Activated CD8-positive, alpha-beta memory T cell treated with anti-CD3 and anti-CD28 coated beads for 36 hours (primary cell): Measurements from ENCODE around the gene C1orf105. TPM values are rescaled to one million over a fixed set of nuclear protein-coding genes. Genes with fewer than 3 reads are reported as not detected.
"Not testable (repeated sequence)": the region's sequence is repeated elsewhere in the genome, so short reads cannot be mapped to it uniquely, and the experiment has no call there.

Source experiments
- CTCF ChIA-PET: fragments of 350-600 bp; sonication (Branson Sonifier 250); formaldehyde crosslinking; loops from one replicate; lab custom pipeline; 2021; ENCODE audit warnings: antibody characterized with exemption; lab: Charles Lee
- POLR2A ChIA-PET: fragments of 350-600 bp; sonication (Branson Sonifier 250); formaldehyde crosslinking; loops from one replicate; lab custom pipeline; 2021; ENCODE audit warnings: antibody characterized with exemption; lab: Charles Lee
- total RNA-seq, 2 experiments: library from RNA; stranded (reverse); gene quantifications; one replicate each; pipeline ENCODE4 v1.2.3, GENCODE V29; 2021

Gene C1orf105
- not detected for total RNA-seq

GRCh38 chr1:172420385-172420784, at the start of gene C1orf105:
C1orf105 (plus strand) TSS chr1:172420685; CDS start chr1:172420886, 201 bp downstream.
- ChIA-PET POLR2A (no interaction called here), CTCF (no interaction called here)

- CTCF ChIA-PET, POLR2A ChIA-PET: not testable (repeated sequence)
Observed at GRCh38 chr1:172371646-172372045, 48.8 kb upstream of the C1orf105 start.

- CTCF ChIA-PET: interaction anchor here (1.4 kb wide), 1 partner anchor 15 kb away, joined by 4 read pairs; no protein-coding TSS in a partner anchor
- POLR2A ChIA-PET: no interaction called here
Observed at GRCh38 chr1:172373864-172374263, 46.6 kb upstream of the C1orf105 start.

GRCh38 chr1:172375211-172375631, 45.3 kb upstream of the C1orf105 start:
- CTCF ChIA-PET: interaction anchor here (0.9 to 1.3 kb wide), 2 partner anchors 16 to 37 kb away, joined by 4 read pairs; no protein-coding TSS in a partner anchor

GRCh38 chr1:172376431-172376830, 44.1 kb upstream of the C1orf105 start:
- POLR2A ChIA-PET: no interaction called here

More at GRCh38 chr1:172375211-172375631, 45.3 kb upstream of the C1orf105 start:
- POLR2A ChIA-PET: no interaction called here

GRCh38 chr1:172377565-172377964, 42.9 kb upstream of the C1orf105 start:
- ChIA-PET CTCF (interaction anchor here (1.0 to 1.3 kb wide), 2 partner anchors 22 to 33 kb away, joined by 3 read pairs; no protein-coding TSS in a partner anchor), POLR2A (no interaction called here)

More at GRCh38 chr1:172376431-172376830, 44.1 kb upstream of the C1orf105 start:
- CTCF ChIA-PET: interaction anchor here (1.0 to 1.3 kb wide), 2 partner anchors 17 to 31 kb away, joined by 3 to 4 read pairs; no protein-coding TSS in a partner anchor

- CTCF ChIA-PET: interaction anchor here (1.2 to 1.3 kb wide), 2 partner anchors 21 to 40 kb away, joined by 3 read pairs; no protein-coding TSS in a partner anchor
- POLR2A ChIA-PET: no interaction called here
Observed at GRCh38 chr1:172378109-172378760, 42.2 kb upstream of the C1orf105 start.

GRCh38 chr1:172380441-172381244, 39.8 kb upstream of the C1orf105 start:
- ChIA-PET CTCF (interaction anchor here (0.6 kb wide), 3 partner anchors 9 to 378 kb away, joined by 3 read pairs; no protein-coding TSS in a partner anchor), POLR2A (interaction anchor here (0.6 kb wide), 2 partner anchors 19 to 196 kb away, joined by 3 read pairs; no protein-coding TSS in a partner anchor)

GRCh38 chr1:172381946-172382345, 38.5 kb upstream of the C1orf105 start:
- CTCF ChIA-PET: no interaction called here

GRCh38 chr1:172382406-172382805, 38.1 kb upstream of the C1orf105 start:
- CTCF ChIA-PET: no interaction called here
- POLR2A ChIA-PET: no interaction called here

More at GRCh38 chr1:172381946-172382345, 38.5 kb upstream of the C1orf105 start:
- POLR2A ChIA-PET: no interaction called here

- ChIA-PET POLR2A (no interaction called here), CTCF (no interaction called here)
Observed at GRCh38 chr1:172382990-172383389, 37.5 kb upstream of the C1orf105 start.

GRCh38 chr1:172383536-172383935, 36.9 kb upstream of the C1orf105 start:
- POLR2A ChIA-PET: no interaction called here
- CTCF ChIA-PET: no interaction called here

- CTCF ChIA-PET: no interaction called here
- POLR2A ChIA-PET: no interaction called here
Observed at GRCh38 chr1:172384656-172385055, 35.8 kb upstream of the C1orf105 start.

GRCh38 chr1:172386046-172386445, 34.4 kb upstream of the C1orf105 start:
- ChIA-PET CTCF (interaction anchor here (0.5 kb wide), 1 partner anchor 94 kb away, joined by 5 read pairs; no protein-coding TSS in a partner anchor), POLR2A (no interaction called here)

GRCh38 chr1:172388490-172388889, 32.0 kb upstream of the C1orf105 start:
- ChIA-PET CTCF (no interaction called here), POLR2A (no interaction called here)

GRCh38 chr1:172390301-172390682, 30.2 kb upstream of the C1orf105 start:
- CTCF ChIA-PET: no interaction called here
- POLR2A ChIA-PET: no interaction called here

- ChIA-PET CTCF (no interaction called here), POLR2A (no interaction called here)
Observed at GRCh38 chr1:172390683-172391551, 29.6 kb upstream of the C1orf105 start.

- ChIA-PET POLR2A (no interaction called here), CTCF (no interaction called here)
Observed at GRCh38 chr1:172391976-172392375, 28.5 kb upstream of the C1orf105 start.

- ChIA-PET POLR2A (no interaction called here), CTCF (interaction anchor here (2.9 kb wide), 1 partner anchor 35 kb away, joined by 10 read pairs; no protein-coding TSS in a partner anchor)
Observed at GRCh38 chr1:172393354-172393753, 27.1 kb upstream of the C1orf105 start.
